Neural cell (in vitro differentiated cells): Measurements from ENCODE around the gene FAXC.

Experiments
- CTCF ChIP-seq: fragments of 450-650 bp; IDR thresholded peaks from 2 replicates; pipeline ENCODE4 v1.5.1; 2014; ENCODE audit warnings: antibody characterized with exemption, mild to moderate bottlenecking, moderate library complexity; ENCODE audit not compliant: poor library complexity, severe bottlenecking
- EZH2 ChIP-seq: fragments of 200-600, 300-800 bp; shearing (Covaris generic), sonication (generic); IDR thresholded peaks from 2 replicates; pipeline ENCODE4 v1.6.1; 2014; ENCODE audit warnings: antibody characterized with exemption, low read length, borderline replicate concordance, mild to moderate bottlenecking; ENCODE audit not compliant: insufficient read depth, poor library complexity, severe bottlenecking
- POLR2AphosphoS5 ChIP-seq: IDR thresholded peaks from 2 replicates; pipeline ENCODE4 v1.6.1; 2012
- RAD21 ChIP-seq: fragments of 450-650 bp; conservative IDR thresholded peaks from 2 replicates; pipeline ENCODE4 v1.6.1; 2014; ENCODE audit warnings: antibody characterized with exemption, mild to moderate bottlenecking, moderate library complexity
- REST ChIP-seq: IDR thresholded peaks from 2 replicates; pipeline ENCODE4 v1.6.1; 2012; ENCODE audit warnings: borderline replicate concordance
- TAF1 ChIP-seq: IDR thresholded peaks from 2 replicates; pipeline ENCODE4 v1.6.1; 2012; ENCODE audit warnings: low read depth

GRCh38 chr6:99306341-99306740, 43.1 kb downstream of the FAXC start:
- TF ChIP-seq CTCF (no peak), TAF1 (no peak), RAD21 (no peak), EZH2 (no peak), POLR2AphosphoS5 (no peak), REST (no peak)
